ENCODE results near the gene MAPKBP1. TPM values are rescaled to one million over a fixed set of nuclear protein-coding genes. Genes with fewer than 3 reads are reported as not detected.

The MAPKBP1 gene, protein sequence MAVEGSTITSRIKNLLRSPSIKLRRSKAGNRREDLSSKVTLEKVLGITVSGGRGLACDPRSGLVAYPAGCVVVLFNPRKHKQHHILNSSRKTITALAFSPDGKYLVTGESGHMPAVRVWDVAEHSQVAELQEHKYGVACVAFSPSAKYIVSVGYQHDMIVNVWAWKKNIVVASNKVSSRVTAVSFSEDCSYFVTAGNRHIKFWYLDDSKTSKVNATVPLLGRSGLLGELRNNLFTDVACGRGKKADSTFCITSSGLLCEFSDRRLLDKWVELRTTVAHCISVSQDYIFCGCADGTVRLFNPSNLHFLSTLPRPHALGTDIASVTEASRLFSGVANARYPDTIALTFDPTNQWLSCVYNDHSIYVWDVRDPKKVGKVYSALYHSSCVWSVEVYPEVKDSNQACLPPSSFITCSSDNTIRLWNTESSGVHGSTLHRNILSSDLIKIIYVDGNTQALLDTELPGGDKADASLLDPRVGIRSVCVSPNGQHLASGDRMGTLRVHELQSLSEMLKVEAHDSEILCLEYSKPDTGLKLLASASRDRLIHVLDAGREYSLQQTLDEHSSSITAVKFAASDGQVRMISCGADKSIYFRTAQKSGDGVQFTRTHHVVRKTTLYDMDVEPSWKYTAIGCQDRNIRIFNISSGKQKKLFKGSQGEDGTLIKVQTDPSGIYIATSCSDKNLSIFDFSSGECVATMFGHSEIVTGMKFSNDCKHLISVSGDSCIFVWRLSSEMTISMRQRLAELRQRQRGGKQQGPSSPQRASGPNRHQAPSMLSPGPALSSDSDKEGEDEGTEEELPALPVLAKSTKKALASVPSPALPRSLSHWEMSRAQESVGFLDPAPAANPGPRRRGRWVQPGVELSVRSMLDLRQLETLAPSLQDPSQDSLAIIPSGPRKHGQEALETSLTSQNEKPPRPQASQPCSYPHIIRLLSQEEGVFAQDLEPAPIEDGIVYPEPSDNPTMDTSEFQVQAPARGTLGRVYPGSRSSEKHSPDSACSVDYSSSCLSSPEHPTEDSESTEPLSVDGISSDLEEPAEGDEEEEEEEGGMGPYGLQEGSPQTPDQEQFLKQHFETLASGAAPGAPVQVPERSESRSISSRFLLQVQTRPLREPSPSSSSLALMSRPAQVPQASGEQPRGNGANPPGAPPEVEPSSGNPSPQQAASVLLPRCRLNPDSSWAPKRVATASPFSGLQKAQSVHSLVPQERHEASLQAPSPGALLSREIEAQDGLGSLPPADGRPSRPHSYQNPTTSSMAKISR (N-terminal part only)
- total RNA-seq: 11.9 and 13.4 TPM in 2 replicates

DNA sequence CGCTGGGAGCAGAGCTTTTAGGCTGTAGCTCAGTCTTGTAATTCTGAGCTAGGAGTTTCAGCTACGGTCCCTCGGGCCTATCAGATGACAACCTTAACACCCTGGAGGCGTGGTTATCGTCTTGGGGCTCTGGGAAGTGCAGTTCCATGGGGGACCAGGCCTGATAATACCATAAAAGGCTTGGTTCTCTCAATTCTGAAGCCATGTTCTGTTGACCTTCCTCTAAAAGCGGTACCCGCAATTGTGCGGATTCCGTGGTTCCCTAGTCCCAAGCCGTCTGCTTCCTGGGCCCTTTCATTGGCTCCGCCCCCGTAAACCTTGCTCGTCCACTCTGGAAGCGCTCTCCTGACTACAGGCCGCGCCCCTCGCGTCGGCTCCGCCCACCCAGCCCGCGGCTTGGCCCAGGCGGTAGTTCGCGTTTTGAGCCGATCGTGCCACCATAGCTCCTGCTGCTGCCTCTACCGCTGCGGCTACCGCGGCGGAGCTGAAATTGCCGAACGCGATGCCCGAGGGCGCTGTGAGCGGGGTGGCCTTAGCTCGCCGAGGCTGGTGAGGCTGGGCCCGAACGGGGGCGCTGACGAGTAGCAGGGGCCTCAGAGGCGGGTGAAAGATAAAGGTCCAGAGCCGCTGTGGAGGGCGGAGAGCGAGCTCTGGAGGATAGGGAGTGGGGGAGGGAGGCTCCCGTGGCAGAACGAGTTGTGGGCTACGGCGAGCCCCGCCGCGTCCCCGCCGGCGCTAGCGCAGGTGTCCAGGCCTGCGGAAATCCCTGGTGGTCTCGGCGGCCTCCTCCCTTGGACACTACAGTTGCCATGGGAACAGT lies at the start of gene MAPKBP1:
TSS of gene MAPKBP1 (plus strand) at position 423 of the 820 bp plus-strand sequence. CDS start 792 bp downstream, outside the sequence.

DNA sequence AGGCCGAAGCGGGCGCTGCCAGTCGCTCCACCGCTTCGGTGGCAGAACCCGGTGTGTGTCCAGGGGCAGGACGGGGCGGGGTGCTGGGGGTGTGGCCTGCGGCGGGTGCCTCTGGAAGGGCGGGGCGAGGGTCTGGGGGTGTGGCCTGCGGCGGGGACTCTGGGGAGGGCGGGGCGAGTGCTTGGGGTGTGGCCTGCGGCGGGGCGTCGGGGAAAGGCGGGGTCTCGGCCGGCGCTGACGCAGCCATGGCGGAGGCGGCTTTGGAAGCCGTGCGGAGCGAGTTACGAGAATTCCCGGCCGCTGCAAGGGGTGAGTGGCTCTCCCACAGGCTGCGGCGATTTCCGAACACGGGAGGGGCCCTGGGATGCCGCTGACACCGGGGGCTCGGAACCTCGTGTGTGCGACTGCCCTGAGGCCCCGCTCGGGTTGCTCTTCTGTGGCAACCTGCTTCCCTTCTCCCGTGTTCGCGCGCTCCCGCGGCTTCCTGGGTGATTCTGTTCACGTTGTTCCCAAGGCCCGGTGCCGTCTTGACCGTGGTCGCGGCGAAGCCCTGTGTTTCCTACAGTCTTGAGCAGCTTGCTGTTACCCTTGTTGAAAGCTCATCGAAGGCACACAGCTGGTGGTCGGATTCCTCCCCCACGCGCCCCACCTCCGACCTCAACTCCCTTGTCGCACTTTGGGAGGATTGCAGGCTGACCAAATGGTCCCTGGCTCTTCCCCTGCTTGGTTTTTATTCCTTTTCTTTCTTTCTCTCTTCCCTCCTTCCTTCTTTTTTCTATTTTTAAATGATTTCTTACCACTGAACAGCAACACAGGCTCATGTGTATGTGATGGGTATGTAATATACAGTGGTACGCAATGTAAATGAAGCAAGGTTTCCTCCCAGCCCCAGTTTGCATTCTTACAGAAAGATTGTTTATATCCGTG lies 53.9 kb downstream of the MAPKBP1 start, which contains the start of gene JMJD7:
TSS of gene JMJD7 (plus strand) at position 213 of the 927 bp plus-strand sequence. CDS start at position 246, 33 bp downstream.

DNA sequence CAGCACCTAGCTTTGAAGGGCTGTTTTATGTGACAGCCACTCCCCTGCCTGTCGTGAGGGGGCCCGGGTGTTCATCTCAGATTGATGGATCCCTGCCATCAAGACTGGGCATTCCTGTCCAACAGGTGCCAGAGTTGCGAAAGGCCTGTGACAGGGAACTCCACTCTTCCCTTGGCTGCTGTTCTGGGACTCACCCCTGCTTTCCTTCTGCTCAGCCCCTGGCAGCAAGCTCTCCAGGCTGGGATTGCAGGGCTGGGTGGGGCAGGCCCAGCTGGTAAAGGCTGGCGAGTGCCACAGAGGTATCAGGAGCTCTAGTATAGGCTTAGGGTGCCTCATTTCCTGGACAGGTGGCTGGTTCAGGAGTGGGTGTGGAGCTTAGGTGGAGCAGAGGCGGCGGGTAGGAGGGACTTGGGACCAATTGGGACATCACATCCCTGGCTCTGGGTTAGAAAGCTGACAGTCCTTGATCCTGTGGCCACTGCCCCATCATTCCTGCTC lies 64.2 kb downstream of the MAPKBP1 start, which contains the start of gene PLA2G4B:
TSS of gene PLA2G4B (plus strand) at position 448 of the 498 bp plus-strand sequence. CDS start 67 bp downstream, outside the sequence.

Other genes starting within 250 kb of the MAPKBP1 start
- gene RPAP1, start 230.2 kb upstream of the MAPKBP1 start, total RNA-seq: 21.2 and 27.4 TPM in 2 replicates
- 5.4 and 6.5 TPM in 2 replicates for gene TYRO3, start 215.3 kb upstream of the MAPKBP1 start, total RNA-seq
- 13.0 and 16.8 TPM in 2 replicates for gene MGA, start 114.1 kb upstream of the MAPKBP1 start, total RNA-seq
- gene JMJD7, start 53.6 kb downstream of the MAPKBP1 start, total RNA-seq: 8.9 and 10.7 TPM in 2 replicates
- 0.27 and 0.89 TPM in 2 replicates for gene PLA2G4B, start 64.4 kb downstream of the MAPKBP1 start, total RNA-seq
- 2.3 and 3.8 TPM in 2 replicates for gene SPTBN5, start 119.6 kb downstream of the MAPKBP1 start, total RNA-seq
- 132 and 144 TPM in 2 replicates for gene EHD4, start 198.1 kb downstream of the MAPKBP1 start, total RNA-seq
- gene PLA2G4E, start 246.6 kb downstream of the MAPKBP1 start, total RNA-seq: not detected in 2 replicates